GM18507 (cell line): ENCODE results near the gene YY1.
A peak's percentile ranks its signal among the peaks of the same experiment; 100 is the strongest.
"Not testable (repeated sequence)": the region's sequence is repeated elsewhere in the genome, so short reads cannot be mapped to it uniquely, and the experiment has no call there.

Experiments
- DNase-seq: peaks from one replicate; pipeline ENCODE4 v3.0.0; 2011; ENCODE audit warnings: low read depth; ENCODE audit not compliant: insufficient read length; ENCODE audit errors: extremely low spot score
- FAIRE-seq: peaks from 2 replicates; lab custom pipeline; 2011; peaks lifted over from hg19 to GRCh38; lab: Jason Lieb, UNC

The YY1 gene

DNA sequence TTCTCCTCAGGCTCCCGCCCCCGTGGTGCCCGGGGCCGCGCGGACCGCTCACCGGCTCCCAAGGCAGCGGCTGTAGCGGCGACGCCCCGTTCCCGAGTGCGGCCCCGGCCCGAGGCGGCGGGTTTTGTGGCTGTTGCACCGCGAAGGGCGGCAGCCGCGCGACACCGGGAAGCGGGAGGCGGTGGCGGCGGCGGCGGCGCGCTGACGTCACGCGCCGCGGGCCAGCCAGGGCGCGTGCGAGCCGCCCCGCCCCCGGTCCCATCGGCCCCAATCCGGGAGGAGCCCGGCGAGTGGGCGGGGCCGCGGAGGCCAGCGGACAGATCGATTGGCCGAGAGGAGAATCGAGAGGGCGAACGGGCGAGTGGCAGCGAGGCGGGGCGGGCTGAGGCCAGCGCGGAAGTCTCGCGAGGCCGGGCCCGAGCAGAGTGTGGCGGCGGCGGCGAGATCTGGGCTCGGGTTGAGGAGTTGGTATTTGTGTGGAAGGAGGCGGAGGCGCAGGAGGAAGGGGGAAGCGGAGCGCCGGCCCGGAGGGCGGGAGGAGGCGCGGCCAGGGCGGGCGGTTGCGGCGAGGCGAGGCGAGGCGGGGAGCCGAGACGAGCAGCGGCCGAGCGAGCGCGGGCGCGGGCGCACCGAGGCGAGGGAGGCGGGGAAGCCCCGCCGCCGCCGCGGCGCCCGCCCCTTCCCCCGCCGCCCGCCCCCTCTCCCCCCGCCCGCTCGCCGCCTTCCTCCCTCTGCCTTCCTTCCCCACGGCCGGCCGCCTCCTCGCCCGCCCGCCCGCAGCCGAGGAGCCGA is at the start of gene YY1:
TSS of gene YY1 (plus strand) at position 726 of the 792 bp plus-strand sequence. CDS start 101 bp downstream, outside the sequence.
- peak; percentile 93 for FAIRE-seq
- DNase-seq: peak; percentile 94

- no peak for FAIRE-seq
Observed at GRCh38 chr14:100190126-100190525, 48.8 kb upstream of the YY1 start.

GRCh38 chr14:100191584-100192249 is 47.2 kb upstream of the YY1 start:
- FAIRE-seq: no peak
- DNase-seq: no peak

More at GRCh38 chr14:100190126-100190525, 48.8 kb upstream of the YY1 start:
- DNase-seq: no peak

GRCh38 chr14:100192250-100192671 is 46.7 kb upstream of the YY1 start:
- FAIRE-seq: no peak
- DNase-seq: no peak

GRCh38 chr14:100192672-100193416 is 46.1 kb upstream of the YY1 start:
- DNase-seq: peak; percentile 99
- peak; percentile 98 for FAIRE-seq

DNA sequence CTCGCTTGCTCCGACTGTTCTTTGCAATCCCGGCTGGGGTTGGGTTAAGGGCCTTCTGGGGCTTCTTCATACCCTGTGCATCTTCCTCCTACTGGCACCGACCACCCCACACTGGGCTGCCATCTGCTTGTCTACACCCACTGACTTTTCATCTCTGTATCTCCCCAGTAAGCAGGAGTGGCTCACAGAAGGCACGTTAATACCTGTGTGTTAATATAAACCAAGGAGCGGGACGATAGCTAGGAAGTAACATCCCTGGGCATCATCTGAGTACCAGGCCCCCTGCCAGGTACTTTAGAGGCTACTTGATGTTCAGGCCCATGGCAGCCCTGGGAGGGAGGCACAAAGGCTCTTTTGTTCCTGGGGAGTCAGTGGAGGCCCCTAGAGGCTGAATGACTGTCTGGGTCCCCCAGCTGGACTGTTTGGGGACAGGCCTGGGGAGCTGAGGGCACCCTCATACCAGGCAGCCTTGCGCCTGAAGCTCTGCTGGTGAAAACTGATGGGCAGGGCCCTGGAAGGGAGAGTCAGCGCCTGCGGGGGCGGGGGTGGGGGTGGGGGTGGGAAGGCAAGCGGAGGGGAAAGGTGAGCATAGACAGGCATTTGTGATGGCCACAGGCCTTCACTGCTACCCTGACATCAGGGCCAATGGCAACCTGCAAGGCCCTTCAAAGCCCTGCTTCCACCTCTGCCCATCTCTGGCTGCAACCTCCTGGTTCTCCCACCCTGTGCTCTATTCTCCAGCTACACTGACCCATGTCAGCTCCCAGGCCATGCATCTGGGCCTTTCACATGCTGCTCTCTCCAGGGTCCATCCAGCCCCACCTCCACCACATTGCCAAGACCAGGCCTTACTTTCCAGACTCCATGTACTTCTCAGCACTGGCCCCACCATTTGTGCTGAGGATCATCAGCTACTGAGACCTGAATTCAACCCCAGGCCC is 45.3 kb upstream of the YY1 start:
- FAIRE-seq (no peak), DNase-seq (no peak)

DNA sequence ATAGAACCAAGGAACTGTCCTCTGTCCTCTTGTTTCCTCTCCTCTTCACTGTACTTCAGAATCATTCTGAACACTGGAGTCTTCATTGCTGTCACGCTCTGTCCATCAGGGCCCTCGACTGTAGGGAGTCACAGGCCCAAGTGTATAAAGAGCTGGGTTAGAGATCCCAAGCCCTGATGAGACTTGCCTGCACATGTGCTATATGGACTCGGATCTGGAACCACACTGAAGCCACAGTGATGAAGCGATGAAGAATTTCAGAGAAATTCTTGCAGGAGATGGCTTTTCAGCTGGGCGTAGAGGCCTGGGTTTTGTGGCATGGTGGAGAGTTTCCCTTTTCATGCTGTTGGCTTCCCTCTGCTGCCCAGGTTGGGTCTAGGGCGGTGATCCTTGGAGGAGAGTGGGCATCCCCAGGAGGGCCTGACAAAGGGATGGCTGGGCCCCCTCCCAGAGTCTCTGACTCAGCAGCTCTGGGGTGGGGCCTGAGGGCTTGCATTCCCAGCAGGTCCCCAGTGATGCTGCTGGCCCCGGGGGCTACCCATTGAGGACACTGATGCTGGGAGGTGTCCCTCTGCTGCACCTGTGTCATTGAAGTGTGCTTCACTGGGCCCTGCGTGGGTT is 39.6 kb upstream of the YY1 start:
- no peak for FAIRE-seq

GRCh38 chr14:100200311-100200710 is 38.6 kb upstream of the YY1 start:
- DNase-seq (no peak), FAIRE-seq (no peak)

More for the DNA sequence above, 39.6 kb upstream of the YY1 start:
- DNase-seq: no peak

DNA sequence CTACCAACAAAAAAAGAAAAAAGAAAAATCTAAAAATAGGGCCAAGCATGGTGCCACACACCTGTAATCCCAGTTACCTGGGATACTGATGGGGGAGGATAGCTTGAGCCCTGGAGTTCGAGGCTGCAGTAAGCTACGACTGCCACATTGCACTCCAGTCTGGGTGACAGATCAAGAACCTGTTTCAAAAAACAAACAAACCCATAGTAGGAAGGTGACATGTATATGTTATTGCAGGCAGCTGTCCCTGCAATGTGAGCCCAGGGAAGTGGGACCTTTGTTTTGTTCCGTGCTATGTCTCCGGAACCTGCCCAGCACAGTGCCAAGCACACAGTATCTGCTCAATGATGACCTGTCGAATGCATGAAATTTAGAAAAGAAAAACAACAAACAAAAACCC is 37.2 kb upstream of the YY1 start:
- no peak for DNase-seq
- FAIRE-seq: no peak

- DNase-seq (no peak), FAIRE-seq (no peak)
Observed at GRCh38 chr14:100202712-100203111, 36.2 kb upstream of the YY1 start.

DNA sequence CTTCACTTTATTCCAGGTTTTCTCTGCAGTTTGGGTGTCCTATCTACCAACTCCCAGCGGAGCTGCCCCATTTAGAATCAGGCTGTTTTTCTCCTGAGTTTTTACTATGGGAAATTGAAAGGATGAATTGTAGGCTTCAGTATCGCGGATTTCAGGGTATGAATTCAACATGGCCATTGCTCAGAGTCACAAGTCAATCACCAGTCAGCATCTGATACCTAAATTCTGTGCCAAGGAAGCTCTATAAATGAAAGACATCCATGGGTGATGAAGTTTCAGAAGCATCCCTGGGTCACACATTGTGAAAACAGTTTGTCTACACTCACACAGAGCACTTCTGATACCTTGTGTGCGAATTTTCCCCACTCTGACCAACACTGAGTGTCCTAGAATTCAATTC is 35.8 kb upstream of the YY1 start:
- FAIRE-seq (no peak), DNase-seq (no peak)

- no peak for FAIRE-seq
Observed at GRCh38 chr14:100203962-100204834, 34.7 kb upstream of the YY1 start.

DNA sequence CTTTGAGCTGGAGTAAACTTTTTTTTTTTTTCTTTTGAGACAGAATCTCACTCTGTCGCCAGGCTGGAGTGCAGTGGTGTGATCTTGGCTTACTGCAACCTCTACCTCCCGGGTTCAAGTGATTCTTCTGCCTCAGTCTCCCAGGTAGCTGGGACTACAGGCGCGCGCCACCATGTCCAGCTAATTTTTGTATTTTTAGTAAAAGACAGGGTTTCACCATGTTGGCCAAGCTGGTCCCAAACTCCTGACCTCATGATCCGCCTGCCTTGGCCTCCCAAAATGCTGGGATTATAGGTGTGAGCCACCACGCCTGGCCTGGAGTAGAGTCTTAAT is 34.1 kb upstream of the YY1 start:
- not testable (repeated sequence) for DNase-seq, FAIRE-seq

More at GRCh38 chr14:100203962-100204834, 34.7 kb upstream of the YY1 start:
- DNase-seq: no peak

DNA sequence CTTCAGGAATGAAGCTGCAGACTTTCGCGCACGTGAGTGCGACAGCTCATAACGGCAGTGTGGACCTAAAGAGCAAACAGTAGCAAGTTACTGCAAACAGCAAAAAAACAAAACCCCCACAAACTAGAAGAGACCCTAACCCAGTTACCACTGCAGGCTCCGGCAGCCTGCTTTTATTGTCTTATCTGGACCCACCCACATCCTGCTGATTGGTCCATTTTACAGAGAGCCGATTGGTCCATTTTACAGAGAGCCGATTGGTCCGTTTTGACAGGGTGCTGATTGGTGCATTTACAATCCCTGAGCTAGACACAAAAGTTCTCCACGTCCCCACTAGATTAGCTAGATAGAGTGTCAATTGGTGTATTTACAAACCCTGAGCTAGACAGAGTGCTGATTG is 31.4 kb upstream of the YY1 start:
- not testable (repeated sequence) for FAIRE-seq, DNase-seq

DNA sequence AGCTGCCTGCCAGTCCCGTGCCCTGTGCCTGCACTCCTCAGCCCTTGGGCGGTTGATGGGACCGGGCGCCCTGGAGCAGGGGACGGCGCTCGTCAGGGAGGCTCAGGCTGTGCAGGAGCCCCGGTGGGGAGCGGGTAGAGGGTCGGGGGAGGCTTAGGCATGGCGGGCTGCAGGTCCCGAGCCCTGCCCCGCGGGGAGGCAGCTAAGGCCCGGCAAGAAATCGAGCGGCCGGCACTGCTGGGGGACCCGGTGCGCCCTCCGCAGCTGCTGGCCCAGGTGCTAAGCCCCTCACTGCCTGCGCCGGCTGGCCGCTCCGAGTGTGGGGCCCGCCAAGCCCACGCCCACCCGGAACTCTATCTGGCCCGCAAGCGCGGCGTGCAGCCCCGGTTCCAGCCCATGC is 30.8 kb upstream of the YY1 start:
- DNase-seq, FAIRE-seq: not testable (repeated sequence)

DNA sequence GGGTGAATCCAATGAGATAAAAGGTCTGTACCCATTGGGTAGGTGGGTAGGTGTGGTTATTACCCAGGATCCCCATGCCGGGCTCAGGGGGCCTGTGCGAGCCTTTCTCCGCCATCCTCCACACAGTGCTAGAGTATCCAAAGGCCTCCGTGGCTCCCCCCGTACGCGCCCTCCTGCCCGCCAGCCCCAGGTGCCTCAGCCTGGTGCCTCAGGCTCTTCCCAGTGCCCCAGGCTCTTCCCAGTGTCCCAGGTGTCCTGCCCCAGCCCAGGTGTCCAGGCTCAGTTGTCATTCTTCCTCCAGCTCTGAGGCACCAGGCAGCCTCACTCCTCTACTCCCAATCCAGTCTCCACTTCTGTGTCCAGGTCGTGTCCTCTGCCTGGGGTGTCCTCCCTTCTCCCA is 27.6 kb upstream of the YY1 start:
- DNase-seq (no peak), FAIRE-seq (no peak)

DNA sequence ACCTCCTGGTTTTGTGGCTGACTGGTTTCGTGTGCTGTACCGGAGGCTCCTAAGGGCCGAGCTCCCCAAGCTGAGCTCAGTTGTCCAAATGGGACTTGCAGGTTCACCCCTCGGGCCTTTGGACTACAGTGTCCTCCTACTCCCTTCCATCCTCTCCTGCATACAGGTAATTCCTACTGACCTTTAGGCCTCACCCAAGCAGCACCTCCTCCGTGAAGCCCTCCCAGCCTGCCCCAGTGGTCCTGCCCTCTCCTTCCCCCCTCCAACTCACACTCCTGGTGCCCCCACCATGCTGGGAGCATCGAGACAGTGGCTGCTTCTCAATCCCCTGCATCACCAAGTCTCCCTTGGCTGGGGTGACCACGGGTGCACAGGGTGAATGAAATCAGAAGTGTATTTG is 27.1 kb upstream of the YY1 start:
- DNase-seq (no peak), FAIRE-seq (no peak)
